SK-N-MC (cell line): Measurements from ENCODE around the gene IQSEC3.

Experiments
- EZH2 ChIP-seq: fragments of 200-600 bp; sonication (generic); IDR thresholded peaks from one replicate; pipeline ENCODE4 v1.6.1; 2017; ENCODE audit warnings: antibody characterized with exemption
- POLR2AphosphoS5 ChIP-seq: IDR thresholded peaks from 2 replicates; pipeline ENCODE4 v1.6.1; 2012; ENCODE audit warnings: mild to moderate bottlenecking, low read depth, low read length, borderline replicate concordance

DNA sequence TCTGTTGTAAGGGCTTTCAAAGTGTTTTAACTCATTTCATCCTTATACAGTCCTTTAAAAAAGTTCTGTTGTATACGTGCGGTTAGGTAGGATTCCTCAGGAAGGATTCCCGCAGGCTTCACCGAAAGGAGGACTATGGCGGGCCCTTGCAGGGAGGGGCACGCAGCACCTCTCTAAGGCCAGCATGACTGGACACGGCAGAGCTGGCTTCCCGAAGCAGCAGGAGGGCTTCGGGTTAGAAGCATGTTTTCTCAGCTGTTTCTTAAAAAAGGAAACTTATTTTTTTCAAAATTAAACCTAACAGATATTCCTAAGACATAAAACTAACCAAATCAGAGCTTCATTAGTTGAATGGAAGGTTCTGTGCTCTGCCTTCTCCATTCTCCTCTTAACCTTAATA, 21.3 kb downstream of the IQSEC3 start:
- no peak for TF ChIP-seq EZH2
- no peak for TF ChIP-seq POLR2AphosphoS5
